ENCODE data around the gene DBF4. TPM values are rescaled to one million over a fixed set of nuclear protein-coding genes. Genes with fewer than 3 reads are reported as not detected.

Gene DBF4
- total and polyA plus RNA-seq, 2 of the 13 experiments (the other 11 are each of a cell fraction or from before 2014, with no cell fraction given) = 5.0 to 64.4 TPM

- TF ChIP-seq ZHX2 (IDR thresholded peaks at IDR 0.05; ENCODE audit: low read depth) (no peak), ZHX2 (CRISPR knock-in tag; IDR thresholded peaks at IDR 0.05; ENCODE audit: borderline replicate concordance) (0 out of 2 replicates have a peak, but pooled peaks have one; percentile 11), RXRA (CRISPR knock-in tag; IDR thresholded peaks at IDR 0.05) (peak; percentile 51; the same call in 1 of the 2 replicates), NONO (IDR thresholded peaks at IDR 0.05) (no peak), NONO (CRISPR knock-in tag; conservative IDR thresholded peaks at IDR 0.05) (0 out of 2 replicates have a peak, but pooled peaks have one; percentile 2), ZNF383 (CRISPR knock-in tag; IDR thresholded peaks at IDR 0.05; ENCODE audit: borderline replicate concordance) (0 out of 2 replicates have a peak, but pooled peaks have one; percentile 26), RNF2 (conservative IDR thresholded peaks at IDR 0.05; ENCODE audit: low read depth) (0 out of 2 replicates have a peak, but pooled peaks have one; percentile 41), ZNF24 (IDR thresholded peaks at IDR 0.05) (no peak), ZNF253 (CRISPR knock-in tag; IDR thresholded peaks at IDR 0.05; ENCODE audit: borderline replicate concordance) (0 out of 2 replicates have a peak, but pooled peaks have one; percentile 40), HDAC2 (CRISPR knock-in tag; IDR thresholded peaks at IDR 0.05) (0 out of 2 replicates have a peak, but pooled peaks have one; percentile 18), TCF7 (IDR thresholded peaks at IDR 0.05; ENCODE audit: low read depth) (no peak), ZNF451 (CRISPR knock-in tag; IDR thresholded peaks at IDR 0.05) (no peak), NFKB2 (CRISPR knock-in tag; IDR thresholded peaks at IDR 0.05; ENCODE audit: borderline replicate concordance) (peak; percentile 59; the same call in 1 of the 2 replicates), SMAD3 (CRISPR knock-in tag; IDR thresholded peaks at IDR 0.05) (no peak), NR2C2 (CRISPR knock-in tag; IDR thresholded peaks at IDR 0.05; ENCODE audit: borderline replicate concordance) (no peak), SRSF4 (IDR thresholded peaks at IDR 0.05; ENCODE audit: low read depth, low read length, poor library complexity, severe bottlenecking) (no peak)
- TF ChIP-seq, protein P1, sequence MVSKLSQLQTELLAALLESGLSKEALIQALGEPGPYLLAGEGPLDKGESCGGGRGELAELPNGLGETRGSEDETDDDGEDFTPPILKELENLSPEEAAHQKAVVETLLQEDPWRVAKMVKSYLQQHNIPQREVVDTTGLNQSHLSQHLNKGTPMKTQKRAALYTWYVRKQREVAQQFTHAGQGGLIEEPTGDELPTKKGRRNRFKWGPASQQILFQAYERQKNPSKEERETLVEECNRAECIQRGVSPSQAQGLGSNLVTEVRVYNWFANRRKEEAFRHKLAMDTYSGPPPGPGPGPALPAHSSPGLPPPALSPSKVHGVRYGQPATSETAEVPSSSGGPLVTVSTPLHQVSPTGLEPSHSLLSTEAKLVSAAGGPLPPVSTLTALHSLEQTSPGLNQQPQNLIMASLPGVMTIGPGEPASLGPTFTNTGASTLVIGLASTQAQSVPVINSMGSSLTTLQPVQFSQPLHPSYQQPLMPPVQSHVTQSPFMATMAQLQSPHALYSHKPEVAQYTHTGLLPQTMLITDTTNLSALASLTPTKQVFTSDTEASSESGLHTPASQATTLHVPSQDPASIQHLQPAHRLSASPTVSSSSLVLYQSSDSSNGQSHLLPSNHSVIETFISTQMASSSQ (IDR thresholded peaks at IDR 0.05; ENCODE audit: low read depth) = no peak
- TF ChIP-seq, protein P1 (CRISPR knock-in tag; IDR thresholded peaks at IDR 0.05; ENCODE audit: borderline replicate concordance) = no peak
Measured at GRCh38 chr7:87934699-87935383, 58.5 kb downstream of the DBF4 start (continued).
